C4-2B (cell line): ENCODE results near the gene OVOL3.

Experiments used
- H3K27ac ChIP-seq: fragments of 450-650 bp; 2 replicates; pipeline ENCODE4 v1.5.1; 2017
- ZFX ChIP-seq: fragments of 450-650 bp; IDR thresholded peaks from 2 replicates; pipeline ENCODE4 v1.6.1; 2017
- TF ChIP-seq, protein P1 (sequence below): fragments of 450-650 bp; conservative IDR thresholded peaks from 2 replicates; pipeline ENCODE4 v1.5.1; 2017; ENCODE audit warnings: mild to moderate bottlenecking

Gene OVOL3

DNA sequence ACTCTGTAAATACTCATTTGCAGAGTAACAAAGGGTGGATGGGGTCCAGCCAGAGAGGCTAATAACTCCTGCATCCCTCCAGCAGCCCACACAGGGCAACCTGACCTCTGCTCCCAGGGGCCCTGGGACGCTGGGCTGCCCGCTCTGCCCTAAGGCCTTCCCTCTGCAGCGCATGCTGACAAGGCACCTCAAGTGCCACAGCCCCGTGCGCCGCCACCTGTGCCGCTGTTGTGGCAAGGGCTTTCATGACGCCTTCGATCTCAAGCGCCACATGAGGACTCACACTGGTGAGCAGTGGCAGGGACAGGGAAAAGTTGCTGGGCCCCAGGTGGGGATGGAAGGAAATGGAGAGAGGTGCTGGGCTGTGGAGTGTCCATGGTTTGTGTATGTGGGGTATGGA lies 1.7 kb downstream of the OVOL3 start:
- no peak overlapping the region for H3K27ac ChIP-seq
- no peak for TF ChIP-seq ZFX
- TF ChIP-seq, protein P1, sequence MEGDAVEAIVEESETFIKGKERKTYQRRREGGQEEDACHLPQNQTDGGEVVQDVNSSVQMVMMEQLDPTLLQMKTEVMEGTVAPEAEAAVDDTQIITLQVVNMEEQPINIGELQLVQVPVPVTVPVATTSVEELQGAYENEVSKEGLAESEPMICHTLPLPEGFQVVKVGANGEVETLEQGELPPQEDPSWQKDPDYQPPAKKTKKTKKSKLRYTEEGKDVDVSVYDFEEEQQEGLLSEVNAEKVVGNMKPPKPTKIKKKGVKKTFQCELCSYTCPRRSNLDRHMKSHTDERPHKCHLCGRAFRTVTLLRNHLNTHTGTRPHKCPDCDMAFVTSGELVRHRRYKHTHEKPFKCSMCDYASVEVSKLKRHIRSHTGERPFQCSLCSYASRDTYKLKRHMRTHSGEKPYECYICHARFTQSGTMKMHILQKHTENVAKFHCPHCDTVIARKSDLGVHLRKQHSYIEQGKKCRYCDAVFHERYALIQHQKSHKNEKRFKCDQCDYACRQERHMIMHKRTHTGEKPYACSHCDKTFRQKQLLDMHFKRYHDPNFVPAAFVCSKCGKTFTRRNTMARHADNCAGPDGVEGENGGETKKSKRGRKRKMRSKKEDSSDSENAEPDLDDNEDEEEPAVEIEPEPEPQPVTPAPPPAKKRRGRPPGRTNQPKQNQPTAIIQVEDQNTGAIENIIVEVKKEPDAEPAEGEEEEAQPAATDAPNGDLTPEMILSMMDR, result no peak

DNA sequence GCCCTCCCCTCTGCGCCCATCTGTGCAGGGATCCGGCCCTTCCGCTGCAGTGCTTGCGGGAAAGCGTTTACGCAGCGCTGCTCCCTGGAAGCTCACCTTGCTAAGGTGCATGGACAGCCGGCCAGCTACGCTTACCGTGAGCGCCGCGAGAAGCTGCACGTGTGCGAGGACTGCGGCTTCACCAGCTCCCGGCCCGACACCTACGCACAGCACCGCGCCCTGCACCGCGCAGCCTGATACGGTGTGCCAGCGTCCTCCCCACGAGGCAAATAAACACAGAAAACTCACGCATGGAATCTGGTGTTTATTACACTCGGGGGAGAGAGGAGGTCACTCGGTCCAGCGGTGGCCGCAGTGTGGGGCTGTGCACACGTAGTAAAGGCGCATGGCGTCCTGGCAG lies 2.5 kb downstream of the OVOL3 start:
- TF ChIP-seq, protein P1, result no peak
- no peak for TF ChIP-seq ZFX
- peak overlapping the region; percentile 91 for H3K27ac ChIP-seq

- H3K27ac ChIP-seq, result peak overlapping the region; percentile 91
- no peak for TF ChIP-seq ZFX
Observed at GRCh38 chr19:36113894-36114720, 3.2 kb downstream of the OVOL3 start.

GRCh38 chr19:36114721-36115452 lies 3.9 kb downstream of the OVOL3 start, which contains the start of gene POLR2I:
Gene POLR2I (minus strand): TSS chr19:36114875. CDS start chr19:36114856, 19 bp downstream.
- H3K27ac ChIP-seq, result peak within 1 kb of the TSS; percentile 91
- TF ChIP-seq, protein P1, result no peak
- TF ChIP-seq ZFX, result no peak

DNA sequence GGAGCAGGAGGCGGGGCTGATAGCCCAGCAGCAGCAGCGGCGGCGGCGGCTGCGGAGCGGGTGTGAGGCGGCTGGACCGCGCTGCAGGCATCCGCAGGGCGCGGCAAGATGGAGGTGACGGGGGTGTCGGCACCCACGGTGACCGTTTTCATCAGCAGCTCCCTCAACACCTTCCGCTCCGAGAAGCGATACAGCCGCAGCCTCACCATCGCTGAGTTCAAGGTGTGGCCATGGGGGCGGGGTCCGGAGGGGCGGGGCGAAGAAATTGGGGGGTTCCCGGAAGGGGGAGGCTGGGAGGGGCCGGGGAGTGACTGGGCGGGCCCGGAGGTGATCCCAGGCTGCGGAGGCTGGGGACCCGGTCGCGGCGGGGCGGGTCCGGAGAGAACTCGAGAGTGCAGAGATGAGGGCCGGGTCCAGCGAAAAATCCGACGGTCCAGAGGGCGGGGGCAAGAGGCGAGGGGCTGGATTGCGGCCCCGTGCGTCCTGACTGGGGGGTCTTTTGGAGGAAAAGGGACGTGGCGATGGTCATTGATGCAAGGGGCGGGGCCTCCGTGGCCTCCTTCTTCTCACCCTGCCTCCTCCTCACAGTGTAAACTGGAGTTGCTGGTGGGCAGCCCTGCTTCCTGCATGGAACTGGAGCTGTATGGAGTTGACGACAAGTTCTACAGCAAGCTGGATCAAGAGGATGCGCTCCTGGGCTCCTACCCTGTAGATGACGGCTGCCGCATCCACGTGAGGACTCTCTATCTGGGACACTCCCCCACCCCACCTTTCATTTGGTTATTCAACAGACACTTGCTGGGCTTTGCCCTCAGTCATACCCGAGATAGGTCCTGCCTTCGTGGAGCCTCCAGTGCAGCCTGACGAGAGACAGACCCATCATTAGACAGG lies 4.8 kb downstream of the OVOL3 start, which contains the start of gene TBCB:
TSS of gene TBCB (plus strand) at position 16 of the 891 bp plus-strand sequence. CDS start at position 109, 93 bp downstream.
- TF ChIP-seq ZFX, result no peak
- TF ChIP-seq, protein P1, result no peak
- peak within 1 kb of the TSS; percentile 91 for H3K27ac ChIP-seq

DNA sequence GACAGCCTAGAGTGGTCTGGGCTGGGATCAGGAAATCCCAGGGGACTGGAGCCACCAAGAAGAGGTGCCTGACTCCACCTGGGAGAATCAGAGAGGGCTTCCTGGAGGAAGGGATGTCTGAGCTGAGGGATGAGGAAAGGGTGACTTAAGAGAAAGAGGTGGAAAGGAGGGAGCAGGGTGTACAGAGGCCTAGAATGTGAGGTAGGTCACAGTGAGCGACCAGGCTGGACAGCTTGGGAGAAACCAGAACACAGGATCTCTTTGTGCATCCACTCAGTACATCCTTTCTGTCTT lies 5.3 kb downstream of the OVOL3 start:
- TF ChIP-seq, protein P1, result no peak
- TF ChIP-seq ZFX, result no peak
- H3K27ac ChIP-seq, result peak overlapping the region; percentile 91
